ENCODE measurements around the gene KLRF2. TPM values are rescaled to one million over a fixed set of nuclear protein-coding genes. Genes with fewer than 3 reads are reported as not detected.
"Not testable (repeated sequence)": the region's sequence is repeated elsewhere in the genome, so short reads cannot be mapped to it uniquely, and the experiment has no call there.

Gene KLRF2
- total RNA-seq, 4 donors from 2014 or later = not detected

DNA sequence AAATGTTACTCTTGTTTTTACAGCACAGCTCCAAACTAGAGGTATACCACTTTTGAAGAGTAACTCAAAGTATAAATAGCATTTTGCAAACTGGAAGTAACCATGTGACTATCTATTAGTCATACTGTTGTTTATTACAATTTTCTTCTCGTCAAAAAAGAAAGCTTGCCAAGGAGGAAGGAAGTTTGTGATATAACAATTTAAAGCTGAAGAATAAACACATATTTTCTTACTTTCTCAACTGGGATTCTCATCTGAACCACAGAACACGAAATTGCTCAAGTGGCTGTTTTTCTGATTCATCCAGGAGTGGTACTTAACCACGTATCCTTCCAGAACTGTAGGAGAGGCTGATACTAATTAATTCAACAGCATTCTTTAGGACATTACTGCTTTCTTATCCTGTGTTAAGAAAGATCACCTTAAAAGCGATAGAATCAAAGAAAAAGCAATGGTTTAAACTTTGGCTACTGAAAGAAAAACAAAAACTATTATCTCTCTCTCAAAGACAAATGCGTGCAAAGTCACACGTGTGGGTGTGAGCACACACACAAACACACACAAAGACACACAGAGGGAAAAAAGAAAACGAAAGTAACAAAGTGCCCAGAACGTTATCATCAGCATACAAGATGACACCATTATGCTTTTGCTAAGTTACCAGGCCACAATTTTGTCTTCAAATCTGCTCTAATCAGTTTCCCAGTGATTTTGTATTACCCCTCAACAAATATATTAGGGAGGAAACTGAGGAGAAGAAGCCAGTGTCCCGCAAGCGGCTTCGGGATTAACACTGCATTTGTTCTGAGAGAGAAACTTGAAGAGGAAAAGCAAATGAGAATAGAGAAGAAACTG is 11.8 kb upstream of the KLRF2 start, which contains the start of gene CLEC2B:
Gene CLEC2B, minus strand, starts transcription at position 48 of the 855 bp plus-strand sequence.
- ATAC-seq (ENCODE audit: low FRiP score) (peak; percentile 93), DNase-seq (ENCODE audit: low spot score) (no peak)
- TF ChIP-seq, protein P1, sequence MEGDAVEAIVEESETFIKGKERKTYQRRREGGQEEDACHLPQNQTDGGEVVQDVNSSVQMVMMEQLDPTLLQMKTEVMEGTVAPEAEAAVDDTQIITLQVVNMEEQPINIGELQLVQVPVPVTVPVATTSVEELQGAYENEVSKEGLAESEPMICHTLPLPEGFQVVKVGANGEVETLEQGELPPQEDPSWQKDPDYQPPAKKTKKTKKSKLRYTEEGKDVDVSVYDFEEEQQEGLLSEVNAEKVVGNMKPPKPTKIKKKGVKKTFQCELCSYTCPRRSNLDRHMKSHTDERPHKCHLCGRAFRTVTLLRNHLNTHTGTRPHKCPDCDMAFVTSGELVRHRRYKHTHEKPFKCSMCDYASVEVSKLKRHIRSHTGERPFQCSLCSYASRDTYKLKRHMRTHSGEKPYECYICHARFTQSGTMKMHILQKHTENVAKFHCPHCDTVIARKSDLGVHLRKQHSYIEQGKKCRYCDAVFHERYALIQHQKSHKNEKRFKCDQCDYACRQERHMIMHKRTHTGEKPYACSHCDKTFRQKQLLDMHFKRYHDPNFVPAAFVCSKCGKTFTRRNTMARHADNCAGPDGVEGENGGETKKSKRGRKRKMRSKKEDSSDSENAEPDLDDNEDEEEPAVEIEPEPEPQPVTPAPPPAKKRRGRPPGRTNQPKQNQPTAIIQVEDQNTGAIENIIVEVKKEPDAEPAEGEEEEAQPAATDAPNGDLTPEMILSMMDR (IDR thresholded peaks at IDR 0.05) = no peak

DNA sequence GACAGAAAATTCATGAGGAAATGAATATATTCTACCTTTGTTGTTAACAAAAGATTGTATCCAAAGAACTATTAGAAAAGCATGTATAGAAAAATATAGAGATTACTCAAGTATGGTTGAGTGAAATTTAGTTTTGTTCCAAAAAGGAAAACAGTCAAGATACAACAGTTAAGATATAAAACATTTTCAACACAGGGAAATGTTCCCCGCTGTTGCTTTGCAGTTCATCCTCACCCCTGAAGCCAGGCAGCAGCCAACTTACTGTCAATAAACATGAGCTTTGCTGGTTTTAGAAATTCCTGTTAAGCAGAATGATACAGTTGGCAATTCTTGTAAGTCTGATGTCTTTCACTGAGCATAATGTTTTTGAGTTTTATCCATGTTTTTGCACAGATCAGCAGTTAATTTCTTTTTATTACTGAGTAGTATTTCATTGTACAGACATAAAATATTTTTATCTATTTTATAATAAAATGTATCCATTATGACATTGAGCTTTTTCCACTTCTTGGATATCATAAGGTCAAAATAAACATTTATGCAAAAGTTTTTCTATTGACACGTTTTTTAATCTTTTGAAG is 10.9 kb upstream of the KLRF2 start:
- TF ChIP-seq, protein P1 (IDR thresholded peaks at IDR 0.05) = no peak
- no peak for DNase-seq (ENCODE audit: low spot score)
- no peak for ATAC-seq (ENCODE audit: low FRiP score)

DNA sequence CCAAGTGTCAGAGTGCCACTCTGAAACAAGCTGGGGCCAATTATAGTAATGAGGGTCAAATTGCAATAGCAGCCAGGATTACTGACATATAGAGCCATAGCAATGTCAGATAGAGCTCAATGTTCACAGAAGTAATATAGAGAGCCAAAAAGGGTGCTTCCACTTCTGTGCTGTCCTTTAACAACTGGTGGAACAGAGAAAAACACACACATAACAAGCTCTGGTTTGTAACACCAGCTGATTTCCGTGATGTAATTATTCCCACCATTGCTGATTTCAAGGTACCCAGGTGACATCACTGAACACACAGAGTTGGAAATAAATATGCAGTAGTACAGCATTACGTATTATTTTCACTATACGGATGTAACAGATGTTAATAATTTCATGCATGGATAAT is 9.1 kb upstream of the KLRF2 start:
- no peak for DNase-seq (ENCODE audit: low spot score)
- ATAC-seq (ENCODE audit: low FRiP score) = no peak
- TF ChIP-seq, protein P1 (IDR thresholded peaks at IDR 0.05) = no peak

DNA sequence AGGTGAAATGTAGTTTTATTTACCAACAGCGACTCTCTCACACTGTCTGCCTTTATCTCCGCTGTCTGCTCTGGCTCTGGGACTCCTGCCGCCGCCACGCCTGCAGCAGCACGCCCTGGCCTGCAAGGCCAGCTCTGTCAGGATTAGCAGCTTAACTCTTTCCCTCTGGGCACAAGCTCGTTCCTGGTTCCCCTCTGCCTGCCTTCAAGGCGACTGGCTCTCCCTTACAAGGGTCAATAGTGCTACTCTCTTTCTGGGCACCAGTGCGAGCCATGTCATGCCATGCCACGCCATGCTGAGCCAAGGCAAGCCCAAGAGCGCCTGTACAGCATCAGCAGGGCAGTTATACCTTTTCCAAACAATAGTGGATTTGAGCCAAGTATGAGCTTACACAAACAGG is 8.5 kb upstream of the KLRF2 start:
- TF ChIP-seq, protein P1 (IDR thresholded peaks at IDR 0.05) = no peak
- ATAC-seq (ENCODE audit: low FRiP score) (no peak), DNase-seq (ENCODE audit: low spot score) (no peak)

DNA sequence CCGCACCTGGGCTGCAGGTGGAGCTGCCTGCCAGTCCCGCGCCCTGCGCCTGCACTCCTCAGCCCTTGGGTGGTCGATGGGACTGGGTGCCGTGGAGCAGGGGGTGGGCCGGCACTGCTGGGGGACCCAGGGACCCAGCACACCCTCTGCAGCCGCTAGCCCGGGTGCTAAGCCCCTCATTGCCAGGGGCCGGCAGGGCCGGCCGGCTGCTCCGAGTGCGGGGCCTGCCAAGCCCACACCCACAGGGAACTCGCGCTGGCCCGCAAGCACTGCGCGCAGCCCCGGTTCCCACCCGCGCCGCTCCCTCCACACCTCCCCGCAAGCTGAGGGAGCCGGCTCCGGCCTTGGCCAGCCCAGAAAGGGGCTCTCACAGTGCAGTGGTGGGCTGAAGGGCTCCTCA is 5.2 kb upstream of the KLRF2 start:
- not testable (repeated sequence) for DNase-seq (ENCODE audit: low spot score); ATAC-seq (ENCODE audit: low FRiP score)

DNA sequence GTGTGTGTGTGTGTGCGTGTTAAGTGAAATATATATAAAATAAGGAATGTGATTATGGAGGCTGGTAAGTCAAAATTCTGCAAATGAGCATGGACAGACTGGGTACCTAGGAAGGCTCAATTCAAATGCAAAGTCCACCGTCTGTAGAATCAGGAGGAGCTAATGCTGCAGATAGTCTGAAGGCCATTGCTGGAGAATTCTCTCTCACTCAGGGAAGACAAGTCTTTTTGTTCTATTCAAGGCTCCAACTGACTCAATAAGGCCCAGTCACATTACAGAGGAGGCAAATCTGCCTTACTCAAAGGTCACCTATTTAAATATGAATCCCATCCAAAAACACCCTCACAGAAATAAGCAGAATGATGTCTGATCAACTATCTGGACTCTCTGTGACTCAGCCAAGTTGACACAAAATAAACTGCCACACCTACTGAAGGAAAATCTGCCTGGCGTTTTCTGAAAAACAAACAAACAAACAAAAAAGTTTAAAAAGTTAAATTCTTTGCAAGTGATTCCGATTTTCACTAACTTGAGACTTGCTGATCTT is 684 bp upstream of the KLRF2 start:
- TF ChIP-seq, protein P1 (IDR thresholded peaks at IDR 0.05) = no peak
- ATAC-seq (ENCODE audit: low FRiP score) (no peak), DNase-seq (ENCODE audit: low spot score) (no peak)

DNA sequence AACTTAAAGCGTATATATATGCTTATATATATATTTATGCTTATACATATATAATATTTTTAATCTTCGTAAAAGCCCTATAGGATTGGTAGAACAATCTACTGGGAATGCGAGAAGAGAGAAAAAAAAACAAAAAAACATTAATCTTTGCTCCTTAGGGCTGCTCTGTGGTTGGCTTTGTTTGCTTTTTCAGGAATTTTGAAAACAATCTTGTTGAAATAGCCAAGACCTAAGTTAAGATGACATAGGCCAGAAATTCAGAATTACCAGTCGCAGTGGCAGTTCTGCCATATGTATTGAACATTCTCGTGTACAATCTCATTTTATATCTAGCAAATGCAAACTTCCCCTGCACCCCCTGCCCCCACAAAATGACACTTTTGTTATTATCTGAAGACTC is 699 bp downstream of the KLRF2 start:
- no peak for ATAC-seq (ENCODE audit: low FRiP score)
- TF ChIP-seq, protein P1 (IDR thresholded peaks at IDR 0.05) = no peak

More for the DNA sequence above, 699 bp downstream of the KLRF2 start:
- DNase-seq (ENCODE audit: low spot score) = no peak

All from omental fat pad (tissue), 4 donors.